Peyer's patch (tissue), 4 donors: ENCODE measurements around the gene KIF23.

Experiments used
- CTCF ChIP-seq, 6 experiments: fragments of 450-650 bp in 4 of 6; fragments of 200-600 bp in 2 of 6; sonication (generic) in 1 of 6; IDR thresholded peaks; one replicate each; pipeline ENCODE4 v1.5.1; 2017 to 2019; ENCODE audit warnings: antibody characterized with exemption in 6 of 6, mild to moderate bottlenecking in 3 of 6, moderate library complexity in 1 of 6
- POLR2A ChIP-seq, 2 donors: fragments of 450-650 bp; IDR thresholded peaks; one replicate each; pipeline ENCODE4 v1.5.1; 2017; ENCODE audit warnings: antibody characterized with exemption in 2 of 2, mild to moderate bottlenecking in 2 of 2, moderate library complexity in 2 of 2

- TF ChIP-seq POLR2A (IDR thresholded peaks at IDR 0.05), result no peak
- TF ChIP-seq CTCF (IDR thresholded peaks at IDR 0.05), result no peak
These were observed 68.6 kb downstream of the KIF23 start for GRCh38 chr15:69482686-69483256.
